ENCODE measurements around the gene CERCAM. TPM values are rescaled to one million over a fixed set of nuclear protein-coding genes. Genes with fewer than 3 reads are reported as not detected.

Gene CERCAM
- total and polyA plus RNA-seq, 4 donors: 1.1 to 2.9 (median 1.8) TPM

- TF ChIP-seq EGR1 (IDR thresholded peaks at IDR 0.05; ENCODE audit: low read depth in 2 of 2): no peak
- no peak for TF ChIP-seq FOXA2 (IDR thresholded peaks at IDR 0.05)
- TF ChIP-seq ATF3 (IDR thresholded peaks at IDR 0.05): no peak
- TF ChIP-seq REST (IDR thresholded peaks at IDR 0.05): no peak
- TF ChIP-seq YY1 (IDR thresholded peaks at IDR 0.05): no peak
- no peak for TF ChIP-seq SP1 (IDR thresholded peaks at IDR 0.05)
- no peak for TF ChIP-seq CTCF (IDR thresholded peaks at IDR 0.05; ENCODE audit: low read depth, low read length, missing input control)
- no peak for TF ChIP-seq TAF1 (conservative IDR thresholded peaks at IDR 0.05)
- TF ChIP-seq RXRA (IDR thresholded peaks at IDR 0.05): no peak
- TF ChIP-seq RAD21 (IDR thresholded peaks at IDR 0.05): no peak
- no peak for TF ChIP-seq FOXA1 (IDR thresholded peaks at IDR 0.05)
- no peak for TF ChIP-seq NR2F2 (IDR thresholded peaks at IDR 0.05)
- TF ChIP-seq HNF4A (conservative IDR thresholded peaks at IDR 0.05): no peak
- TF ChIP-seq HNF4G (IDR thresholded peaks at IDR 0.05): no peak
- DNase-seq (ENCODE audit: low spot score): no peak
- no peaks in the 10 kb centered on the region for H3K36me3 ChIP-seq (ENCODE audit: control insufficient read depth in 4 of 4, insufficient read depth in 3 of 4, low read depth in 1 of 4, low read length in 3 of 4)
- WGBS: 51% methylated on average over 20 of the region's 20 CpGs
- H3K9me3 ChIP-seq (ENCODE audit: control insufficient read depth in 4 of 4, low read length in 3 of 4): no peaks in the 10 kb centered on the region
- no peak overlapping the region for H3K9ac ChIP-seq (ENCODE audit: low read depth in 1 of 2, low read length in 2 of 2)
- no peaks in the 10 kb centered on the region for H3K4me1 ChIP-seq (ENCODE audit: control insufficient read depth in 4 of 4, insufficient read depth in 4 of 4, low read length in 3 of 4)
- no peak overlapping the region for H3K27ac ChIP-seq (ENCODE audit: low read depth in 1 of 2, low read length in 2 of 2)
- H3K4me3 ChIP-seq (ENCODE audit: low read depth in 1 of 3, low read length in 3 of 3): no peak overlapping the region
- peaks cover 0 to 6% (median 0%) of the 10 kb centered on the region in 4 donors for H3K27me3 ChIP-seq (ENCODE audit: control insufficient read depth in 4 of 4, insufficient read depth in 4 of 4, low read length in 3 of 4)
Observed at GRCh38 chr9:128405077-128405779, 15.4 kb upstream of the CERCAM start.

- no peaks in the 10 kb centered on the region for H3K4me1 ChIP-seq (ENCODE audit: control insufficient read depth in 4 of 4, insufficient read depth in 4 of 4, low read length in 3 of 4)
- no peaks in the 10 kb centered on the region for H3K36me3 ChIP-seq (ENCODE audit: control insufficient read depth in 4 of 4, insufficient read depth in 3 of 4, low read depth in 1 of 4, low read length in 3 of 4)
- no peak overlapping the region for H3K27ac ChIP-seq (ENCODE audit: low read depth in 1 of 2, low read length in 2 of 2)
- DNase-seq (ENCODE audit: low spot score): no peak
- no peak for TF ChIP-seq ATF3 (IDR thresholded peaks at IDR 0.05)
- TF ChIP-seq ZBTB33 (IDR thresholded peaks at IDR 0.05): no peak
- TF ChIP-seq CTCF (IDR thresholded peaks at IDR 0.05; ENCODE audit: low read depth, low read length, missing input control): no peak
- 69% methylated on average over 7 of the region's 7 CpGs for WGBS
- H3K9me3 ChIP-seq (ENCODE audit: control insufficient read depth in 4 of 4, low read length in 3 of 4): no peaks in the 10 kb centered on the region
- no peak overlapping the region for H3K4me3 ChIP-seq (ENCODE audit: low read depth in 1 of 3, low read length in 3 of 3)
- no peak overlapping the region for H3K9ac ChIP-seq (ENCODE audit: low read depth in 1 of 2, low read length in 2 of 2)
- H3K27me3 ChIP-seq (ENCODE audit: control insufficient read depth in 4 of 4, insufficient read depth in 4 of 4, low read length in 3 of 4): peaks cover 0 to 6% (median 0%) of the 10 kb centered on the region in 4 donors
Observed at GRCh38 chr9:128405780-128406171, 14.9 kb upstream of the CERCAM start.

Measured in liver (tissue), 9 donors.